GM21529 (cell line): ENCODE measurements around the gene SCAANT1.

Experiments used
- ATAC-seq: cut with Tn5 transposase; IDR thresholded peaks from one replicate; pipeline ENCODE4 v1.9.1; 2021; ENCODE audit not compliant: unreplicated experiment

The SCAANT1 gene

DNA sequence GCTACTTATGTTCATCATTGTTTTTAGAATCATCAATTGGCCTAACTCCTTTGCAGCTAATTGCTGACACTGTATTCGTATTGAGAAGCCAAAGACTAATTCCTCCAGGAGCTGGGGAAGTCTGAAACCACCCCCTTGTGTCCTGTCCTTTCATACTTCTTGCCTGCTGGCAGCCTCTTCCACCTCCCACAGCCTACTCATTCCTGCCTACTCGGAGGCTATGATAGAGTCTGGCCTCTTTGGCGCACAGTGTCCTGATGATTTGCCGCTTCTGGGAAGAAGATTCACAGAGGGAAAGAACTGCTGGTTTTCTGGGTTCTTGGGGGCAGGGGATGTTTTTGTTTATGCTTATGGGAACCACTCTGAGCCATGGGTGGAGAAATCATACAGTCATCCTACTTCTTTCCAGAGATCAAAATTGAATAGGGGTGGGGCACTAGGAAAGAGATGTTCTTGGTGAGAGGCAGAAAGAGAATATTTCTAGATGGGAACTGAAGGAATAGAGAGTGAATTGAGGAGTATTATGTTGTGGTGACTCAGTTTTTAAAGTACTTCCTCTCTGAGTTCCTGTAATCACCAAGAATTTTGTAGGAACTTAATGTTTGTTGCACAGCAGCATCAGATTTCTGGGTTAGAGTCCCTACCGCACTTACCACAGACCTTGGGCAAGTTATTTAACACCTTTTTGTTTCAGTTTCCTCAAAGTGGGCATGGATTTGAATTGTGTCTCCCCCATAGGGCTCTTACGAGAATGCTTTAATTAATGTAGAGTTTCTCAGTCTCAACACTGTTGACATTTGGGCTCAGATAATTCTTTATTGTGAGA, 22.1 kb upstream of the SCAANT1 start:
- ATAC-seq, result no peak

- peak; percentile 64 for ATAC-seq
These were observed 21.3 kb upstream of the SCAANT1 start for GRCh38 chr3:63933459-63933858.

DNA sequence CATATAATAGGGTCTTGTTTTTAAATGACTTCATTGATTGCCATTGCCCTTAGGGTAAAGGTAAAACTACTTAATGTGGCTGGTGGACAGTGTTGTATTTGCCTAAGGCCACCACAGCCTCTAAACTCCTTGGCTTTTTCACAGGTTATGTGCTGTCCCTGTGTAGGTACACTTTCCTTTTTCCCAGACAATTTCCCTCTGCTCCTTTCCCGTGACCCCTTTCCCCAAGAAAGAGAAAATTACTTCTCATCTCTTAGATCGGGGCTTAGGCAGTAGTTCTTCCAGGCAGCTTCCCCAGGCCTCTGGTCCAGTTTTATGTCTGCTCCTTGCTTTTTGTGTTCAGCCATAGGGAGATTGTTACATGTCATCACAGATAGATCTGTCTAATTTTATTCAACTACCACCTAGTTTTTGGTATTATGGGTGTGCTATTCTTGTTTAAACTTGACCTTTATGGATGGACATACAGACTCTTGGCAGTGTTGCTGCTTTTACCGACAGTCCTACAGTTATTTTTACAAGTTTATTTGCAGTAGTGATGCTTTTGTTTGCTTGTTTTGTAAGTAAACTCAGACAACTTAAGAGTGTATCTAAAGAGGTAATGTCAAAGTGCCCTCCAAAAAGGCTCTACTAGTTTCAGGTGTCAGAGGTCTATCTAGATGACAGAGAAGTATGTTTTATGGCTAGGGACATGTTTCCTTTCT, 20.5 kb upstream of the SCAANT1 start:
- no peak for ATAC-seq

- ATAC-seq, result no peak
These were observed 19.1 kb upstream of the SCAANT1 start for GRCh38 chr3:63931290-63931689.

DNA sequence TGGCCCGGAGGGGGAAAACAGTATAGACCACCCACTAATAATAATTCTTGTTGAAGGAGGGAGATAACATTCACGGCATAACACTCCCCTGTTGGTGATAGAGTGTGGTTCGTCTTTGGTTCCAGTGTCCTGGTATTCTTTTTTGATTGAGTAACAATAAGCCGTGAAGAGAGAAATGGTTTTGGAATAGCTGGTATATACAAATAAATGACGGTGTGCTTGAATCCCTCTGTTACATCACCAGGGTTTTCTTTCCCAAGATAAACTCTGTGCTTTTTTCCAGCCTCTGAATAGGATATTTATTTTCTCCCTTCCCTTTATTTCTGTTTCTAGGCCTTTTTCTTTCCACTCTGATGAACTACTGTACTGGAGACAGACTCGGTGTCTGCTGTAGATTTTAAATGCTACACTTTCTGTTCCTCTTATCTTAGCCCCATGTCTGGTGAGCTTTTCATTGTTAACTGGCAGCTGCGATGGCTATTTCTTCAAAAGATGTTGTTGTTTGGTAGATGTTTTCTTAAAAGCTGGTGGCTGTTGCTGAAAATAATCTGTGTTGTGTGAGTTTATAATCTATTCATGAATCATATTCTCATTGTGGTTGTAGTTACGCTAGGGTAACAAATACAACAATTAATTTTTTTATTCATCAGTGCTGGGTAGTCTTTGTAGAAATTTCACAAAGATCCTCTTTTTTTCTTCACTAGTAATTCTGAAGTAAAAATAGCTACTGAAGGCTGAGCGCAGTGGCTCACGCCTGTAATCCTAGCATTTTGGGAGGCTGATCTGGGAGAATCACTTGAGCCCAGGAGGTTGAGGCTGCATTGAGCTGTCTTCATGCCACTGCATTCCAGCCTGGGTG, 15.5 kb upstream of the SCAANT1 start:
- peak; percentile 89 for ATAC-seq

DNA sequence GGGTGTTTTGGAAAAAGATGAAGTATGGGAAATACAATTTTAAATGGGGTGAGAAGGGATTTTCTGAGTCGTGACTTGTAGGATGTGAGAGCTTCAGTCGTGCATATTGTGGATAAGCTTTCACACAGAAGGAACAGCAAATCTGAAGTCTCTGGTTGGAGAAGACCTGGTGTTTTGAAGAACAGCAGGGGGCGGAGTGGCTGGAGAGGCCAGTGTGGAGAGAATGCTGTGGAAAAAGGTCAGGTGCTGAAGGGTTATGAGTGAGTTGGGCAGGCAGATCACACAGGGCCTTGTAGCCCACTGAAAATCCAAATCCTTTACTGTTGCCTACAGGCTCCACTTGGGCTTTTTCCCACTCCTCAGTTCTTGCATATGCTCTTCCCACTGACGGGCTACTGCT, 14.1 kb upstream of the SCAANT1 start:
- ATAC-seq, result no peak

DNA sequence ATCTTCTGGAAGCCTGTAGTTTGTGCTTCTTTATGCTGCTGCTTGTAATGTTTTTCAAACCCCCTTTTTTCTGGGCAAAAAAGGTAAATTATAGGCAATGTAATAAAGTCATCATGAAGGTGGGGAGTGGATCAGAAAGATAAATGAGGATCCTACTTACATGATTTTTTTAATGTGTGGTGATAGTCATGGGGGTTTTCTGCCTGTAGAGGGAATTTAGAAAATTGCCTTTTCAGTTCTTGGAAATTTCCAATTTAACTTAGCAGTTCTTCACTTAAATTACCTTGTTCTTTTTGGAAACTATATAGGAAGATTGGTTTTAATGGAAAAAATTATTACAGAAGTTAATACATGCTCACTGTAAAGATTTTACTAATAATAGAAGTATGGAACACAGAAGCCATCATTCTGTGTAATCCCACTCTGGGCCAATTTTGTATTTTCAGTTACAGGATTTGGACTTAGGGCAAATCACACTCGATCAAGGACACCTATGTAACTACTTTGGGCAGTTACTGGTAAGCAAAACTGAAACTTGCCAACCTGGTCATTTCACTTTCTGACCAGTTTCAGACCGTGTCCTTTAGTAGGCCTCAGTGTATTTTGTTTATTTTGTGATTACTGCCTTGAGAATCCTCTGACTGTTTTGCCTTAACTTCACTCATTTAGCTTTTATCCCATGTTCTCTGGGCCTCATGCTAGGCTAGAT, 10.5 kb upstream of the SCAANT1 start:
- no peak for ATAC-seq

DNA sequence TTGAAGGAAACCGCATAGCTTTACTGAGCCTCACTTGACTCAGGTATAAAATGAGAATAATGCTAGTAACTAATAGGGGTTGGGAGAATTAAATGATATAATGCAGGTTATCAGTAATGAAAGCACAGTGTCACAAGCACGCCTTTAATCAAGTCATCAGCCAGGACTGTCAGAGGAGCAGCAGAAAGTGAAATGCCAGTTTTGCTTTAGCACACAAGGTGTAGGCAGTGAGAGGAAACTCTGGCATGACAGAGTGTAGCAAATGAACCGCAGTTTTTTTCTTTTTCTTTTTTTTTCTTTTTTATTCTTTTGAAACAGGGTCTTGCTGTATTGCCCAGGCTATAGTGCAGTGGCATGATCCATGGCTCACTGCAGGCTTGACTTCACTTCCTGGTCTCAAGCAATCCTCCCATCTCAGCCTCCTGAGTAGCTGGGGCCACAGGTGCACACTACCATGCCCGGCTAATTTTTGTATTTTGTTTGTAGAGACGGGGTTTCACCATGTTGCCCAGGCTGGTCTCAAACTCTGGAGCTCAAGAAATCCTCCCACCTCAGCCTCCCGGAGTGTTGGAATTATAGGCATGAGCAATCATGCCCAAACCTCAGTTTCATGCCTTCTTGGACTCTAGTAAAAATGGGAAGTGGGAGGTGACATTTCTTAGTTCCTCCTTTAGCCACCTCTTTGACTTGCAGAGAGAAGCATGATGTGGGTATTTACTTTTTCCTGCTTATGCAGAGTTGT, 9.7 kb upstream of the SCAANT1 start:
- peak; percentile 90 for ATAC-seq

GRCh38 chr3:63920001-63920400, 7.8 kb upstream of the SCAANT1 start:
- no peak for ATAC-seq

- ATAC-seq, result no peak
These were observed 6.1 kb upstream of the SCAANT1 start for GRCh38 chr3:63918321-63918720.

GRCh38 chr3:63914312-63914711, 2.1 kb upstream of the SCAANT1 start:
- no peak for ATAC-seq

GRCh38 chr3:63912768-63913588, 795 bp upstream of the SCAANT1 start:
- no peak for ATAC-seq

DNA sequence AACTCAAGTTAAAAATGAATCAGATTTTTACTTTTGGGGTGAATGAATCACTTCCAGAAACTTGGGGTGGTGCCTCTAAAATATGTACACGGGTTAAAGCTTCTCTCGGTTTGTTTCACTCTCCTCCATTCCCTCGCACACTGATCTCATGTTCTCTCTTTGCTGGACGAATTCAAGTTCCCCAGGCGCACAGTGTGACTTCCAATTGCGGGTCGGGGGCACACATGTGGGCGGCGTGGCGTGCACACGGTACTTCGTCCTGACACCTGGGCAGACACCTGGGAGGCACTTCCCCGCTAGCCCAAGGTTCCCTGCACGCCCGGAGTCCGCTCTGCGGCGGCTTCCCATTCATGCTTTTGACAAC, 692 bp downstream of the SCAANT1 start:
- ATAC-seq, result peak; percentile 29

GRCh38 chr3:63910891-63911290, 1.3 kb downstream of the SCAANT1 start:
- ATAC-seq, result no peak

DNA sequence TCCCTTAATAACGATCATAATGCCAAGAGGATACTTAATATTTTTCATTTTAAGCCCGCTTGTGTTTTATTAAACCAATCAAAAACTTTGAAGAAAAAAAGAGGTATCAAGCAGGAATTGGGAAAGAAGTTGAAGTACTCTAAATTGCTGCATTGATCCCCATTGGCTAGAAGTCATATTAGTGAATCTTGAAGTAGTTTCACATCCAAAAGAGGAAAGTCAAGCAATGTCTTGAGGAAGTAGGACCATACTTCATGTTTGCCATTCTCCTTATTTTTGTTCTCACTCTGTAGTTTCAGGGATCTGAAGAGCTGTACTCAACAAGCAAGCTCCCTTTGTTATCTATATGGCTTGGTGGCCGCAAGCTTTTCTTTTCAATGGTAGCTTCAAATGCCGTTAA, 2.2 kb downstream of the SCAANT1 start:
- no peak for ATAC-seq

- no peak for ATAC-seq
These were observed 2.8 kb downstream of the SCAANT1 start for GRCh38 chr3:63909431-63909830.

GRCh38 chr3:63908776-63909175, 3.4 kb downstream of the SCAANT1 start:
- no peak for ATAC-seq

DNA sequence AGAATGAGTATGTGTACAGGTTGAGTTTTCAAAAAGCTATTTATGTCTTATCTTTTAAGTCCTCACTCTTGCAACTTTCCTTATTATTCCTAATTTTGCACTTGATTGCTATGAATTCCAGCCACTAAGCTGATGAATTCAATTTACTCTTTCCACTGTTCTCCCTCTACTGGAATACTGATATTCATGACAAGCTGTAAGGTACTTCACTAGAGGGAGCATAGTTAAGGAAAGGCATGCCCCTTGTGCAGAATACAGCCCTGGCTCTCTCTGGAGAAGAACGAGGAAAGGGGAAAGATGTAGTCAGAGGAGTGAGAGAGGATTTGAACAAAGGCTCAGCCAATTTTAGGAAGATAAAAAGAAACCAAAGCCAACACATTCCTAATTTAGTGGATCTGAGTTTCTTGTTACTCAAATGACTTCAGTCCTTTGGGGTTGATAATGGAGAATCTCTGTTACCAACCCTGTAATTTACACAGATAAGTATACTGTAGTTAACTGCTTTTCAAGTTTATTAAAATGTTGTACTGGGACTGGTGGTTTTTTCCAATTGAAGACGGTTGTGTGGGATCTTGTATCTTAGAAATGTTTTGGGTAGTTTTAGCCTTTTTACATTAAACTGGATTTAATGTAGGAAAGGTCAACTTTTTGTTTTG, 4.0 kb downstream of the SCAANT1 start:
- ATAC-seq, result no peak
